HEK293T (cell line): ENCODE measurements around the gene TMEM187.

ENCODE experiments used
- CTBP1 ChIP-seq: fragments of 450-650 bp; IDR thresholded peaks from 2 replicates; pipeline ENCODE4 v1.6.1; 2016; ENCODE audit warnings: borderline replicate concordance
- FOXA1 ChIP-seq: fragments of 450-650 bp; IDR thresholded peaks from 2 replicates; pipeline ENCODE4 v1.6.1; 2016; ENCODE audit warnings: mild to moderate bottlenecking
- FOXM1 ChIP-seq: fragments of 450-650 bp; IDR thresholded peaks from 2 replicates; pipeline ENCODE4 v1.6.1; 2017; ENCODE audit warnings: mild to moderate bottlenecking, borderline replicate concordance
- HDGF ChIP-seq: fragments of 450-650 bp; IDR thresholded peaks from 2 replicates; pipeline ENCODE4 v1.6.1; 2017; ENCODE audit warnings: antibody characterized with exemption, borderline replicate concordance
- L3MBTL2 ChIP-seq: fragments of 450-650 bp; conservative IDR thresholded peaks from 2 replicates; pipeline ENCODE4 v1.6.1; 2016; ENCODE audit warnings: mild to moderate bottlenecking
- LEF1 ChIP-seq: fragments of 450-650 bp; IDR thresholded peaks from 2 replicates; pipeline ENCODE4 v1.6.1; 2017; ENCODE audit warnings: mild to moderate bottlenecking, borderline replicate concordance
- PKNOX1 ChIP-seq: fragments of 450-650 bp; IDR thresholded peaks from 2 replicates; pipeline ENCODE4 v1.6.1; 2016
- SP1 ChIP-seq: fragments of 450-650 bp; IDR thresholded peaks from 2 replicates; pipeline ENCODE4 v1.6.1; 2017
- SUZ12 ChIP-seq: fragments of 450-650 bp; IDR thresholded peaks from 2 replicates; pipeline ENCODE4 v1.6.1; 2016; ENCODE audit warnings: mild to moderate bottlenecking
- TARDBP ChIP-seq: fragments of 450-650 bp; IDR thresholded peaks from 2 replicates; pipeline ENCODE4 v1.6.1; 2016

- TF ChIP-seq FOXA1 (no peak), SP1 (no peak), SUZ12 (no peak), PKNOX1 (no peak), TARDBP (no peak), FOXM1 (no peak), CTBP1 (no peak), LEF1 (no peak), HDGF (no peak), L3MBTL2 (no peak)
Measured at GRCh38 chrX:153983321-153983801, 10.8 kb downstream of the TMEM187 start.
